ENCODE data around the gene BCAT1. TPM values are rescaled to one million over a fixed set of nuclear protein-coding genes. Genes with fewer than 3 reads are reported as not detected.
"Not testable (repeated sequence)": the region's sequence is repeated elsewhere in the genome, so short reads cannot be mapped to it uniquely, and the experiment has no call there.

The BCAT1 gene
- polyA plus RNA-seq, 2 donors = 0.38 to 1.0 TPM

- H3K4me3 ChIP-seq (ENCODE audit: low read depth in 1 of 2, low read length in 2 of 2) = no peak overlapping the region
- H3K27ac ChIP-seq (ENCODE audit: low read depth in 2 of 2, low read length in 1 of 2) = no peak overlapping the region
- no peaks in the 10 kb centered on the region for H3K4me1 ChIP-seq (ENCODE audit: control insufficient read depth in 2 of 2, insufficient read depth in 2 of 2, low read length in 1 of 2)
- no peaks in the 10 kb centered on the region for H3K9me3 ChIP-seq (ENCODE audit: control insufficient read depth in 2 of 2, insufficient read depth in 1 of 2, low read depth in 1 of 2, low read length in 1 of 2)
- H3K36me3 ChIP-seq (ENCODE audit: control insufficient read depth in 2 of 2, insufficient read depth in 2 of 2, low read length in 1 of 2) = no peaks in the 10 kb centered on the region
- WGBS, 2 donors = 66 to 81% methylated on average over 4 of the region's 4 CpGs
- no peaks in the 10 kb centered on the region for H3K27me3 ChIP-seq (ENCODE audit: control insufficient read depth in 1 of 2, insufficient read depth in 2 of 2, low read length in 2 of 2)
These were observed 17.1 kb downstream of the BCAT1 start for GRCh38 chr12:24931666-24932405.

- H3K4me3 ChIP-seq (ENCODE audit: low read depth in 1 of 2, low read length in 2 of 2) = no peak overlapping the region
- no peaks in the 10 kb centered on the region for H3K9me3 ChIP-seq (ENCODE audit: control insufficient read depth in 2 of 2, insufficient read depth in 1 of 2, low read depth in 1 of 2, low read length in 1 of 2)
- H3K4me1 ChIP-seq (ENCODE audit: control insufficient read depth in 2 of 2, insufficient read depth in 2 of 2, low read length in 1 of 2) = no peaks in the 10 kb centered on the region
- H3K27ac ChIP-seq (ENCODE audit: low read depth in 2 of 2, low read length in 1 of 2) = no peak overlapping the region
- WGBS, 2 donors = 79% methylated on average over 2 of the region's 2 CpGs
- no peaks in the 10 kb centered on the region for H3K36me3 ChIP-seq (ENCODE audit: control insufficient read depth in 2 of 2, insufficient read depth in 2 of 2, low read length in 1 of 2)
- H3K27me3 ChIP-seq (ENCODE audit: control insufficient read depth in 1 of 2, insufficient read depth in 2 of 2, low read length in 2 of 2) = no peaks in the 10 kb centered on the region
These were observed 18.9 kb downstream of the BCAT1 start for GRCh38 chr12:24929953-24930352.

GRCh38 chr12:24928533-24929306, 20.2 kb downstream of the BCAT1 start:
- H3K9me3 ChIP-seq (ENCODE audit: control insufficient read depth in 2 of 2, insufficient read depth in 1 of 2, low read depth in 1 of 2, low read length in 1 of 2); H3K27me3 ChIP-seq (ENCODE audit: control insufficient read depth in 1 of 2, insufficient read depth in 2 of 2, low read length in 2 of 2); H3K36me3 ChIP-seq (ENCODE audit: control insufficient read depth in 2 of 2, insufficient read depth in 2 of 2, low read length in 1 of 2); H3K27ac ChIP-seq (ENCODE audit: low read depth in 2 of 2, low read length in 1 of 2); H3K4me1 ChIP-seq (ENCODE audit: control insufficient read depth in 2 of 2, insufficient read depth in 2 of 2, low read length in 1 of 2); H3K4me3 ChIP-seq (ENCODE audit: low read depth in 1 of 2, low read length in 2 of 2): not testable (repeated sequence)
- WGBS, 2 donors = 80 to 85% methylated on average over 13 of the region's 13 CpGs

- WGBS, 2 donors = 84 to 88% methylated on average over 2 of the region's 2 CpGs
These were observed 20.8 kb downstream of the BCAT1 start for GRCh38 chr12:24928131-24928530.

GRCh38 chr12:24926080-24926479, 22.8 kb downstream of the BCAT1 start:
- not testable (repeated sequence) for H3K27me3 ChIP-seq (ENCODE audit: control insufficient read depth in 1 of 2, insufficient read depth in 2 of 2, low read length in 2 of 2); H3K36me3 ChIP-seq (ENCODE audit: control insufficient read depth in 2 of 2, insufficient read depth in 2 of 2, low read length in 1 of 2); H3K27ac ChIP-seq (ENCODE audit: low read depth in 2 of 2, low read length in 1 of 2); H3K9me3 ChIP-seq (ENCODE audit: control insufficient read depth in 2 of 2, insufficient read depth in 1 of 2, low read depth in 1 of 2, low read length in 1 of 2); H3K4me1 ChIP-seq (ENCODE audit: control insufficient read depth in 2 of 2, insufficient read depth in 2 of 2, low read length in 1 of 2); H3K4me3 ChIP-seq (ENCODE audit: low read depth in 1 of 2, low read length in 2 of 2)
- WGBS, 2 donors = 89 to 98% methylated on average over 11 to 24 of the region's 24 CpGs

More at GRCh38 chr12:24928131-24928530, 20.8 kb downstream of the BCAT1 start:
- Histone ChIP-seq H3K27ac (ENCODE audit: low read depth in 2 of 2, low read length in 1 of 2) (no peak overlapping the region), H3K4me3 (ENCODE audit: low read depth in 1 of 2, low read length in 2 of 2) (no peak overlapping the region), H3K27me3 (ENCODE audit: control insufficient read depth in 1 of 2, insufficient read depth in 2 of 2, low read length in 2 of 2) (no peaks in the 10 kb centered on the region), H3K4me1 (ENCODE audit: control insufficient read depth in 2 of 2, insufficient read depth in 2 of 2, low read length in 1 of 2) (no peaks in the 10 kb centered on the region), H3K9me3 (ENCODE audit: control insufficient read depth in 2 of 2, insufficient read depth in 1 of 2, low read depth in 1 of 2, low read length in 1 of 2) (no peaks in the 10 kb centered on the region), H3K36me3 (ENCODE audit: control insufficient read depth in 2 of 2, insufficient read depth in 2 of 2, low read length in 1 of 2) (no peaks in the 10 kb centered on the region)

- WGBS, 2 donors = 63 to 65% methylated on average over 6 of the region's 6 CpGs
- Histone ChIP-seq H3K27me3 (ENCODE audit: control insufficient read depth in 1 of 2, insufficient read depth in 2 of 2, low read length in 2 of 2) (no peaks in the 10 kb centered on the region), H3K4me3 (ENCODE audit: low read depth in 1 of 2, low read length in 2 of 2) (no peak overlapping the region), H3K9me3 (ENCODE audit: control insufficient read depth in 2 of 2, insufficient read depth in 1 of 2, low read depth in 1 of 2, low read length in 1 of 2) (no peaks in the 10 kb centered on the region), H3K4me1 (ENCODE audit: control insufficient read depth in 2 of 2, insufficient read depth in 2 of 2, low read length in 1 of 2) (no peaks in the 10 kb centered on the region), H3K27ac (ENCODE audit: low read depth in 2 of 2, low read length in 1 of 2) (no peak overlapping the region), H3K36me3 (ENCODE audit: control insufficient read depth in 2 of 2, insufficient read depth in 2 of 2, low read length in 1 of 2) (no peaks in the 10 kb centered on the region)
These were observed 26.8 kb downstream of the BCAT1 start for GRCh38 chr12:24922090-24922489.

GRCh38 chr12:24921251-24922038, 27.5 kb downstream of the BCAT1 start:
- no peaks in the 10 kb centered on the region for H3K36me3 ChIP-seq (ENCODE audit: control insufficient read depth in 2 of 2, insufficient read depth in 2 of 2, low read length in 1 of 2)
- 53 to 57% methylated on average over 3 of the region's 3 CpGs for WGBS, 2 donors
- H3K9me3 ChIP-seq (ENCODE audit: control insufficient read depth in 2 of 2, insufficient read depth in 1 of 2, low read depth in 1 of 2, low read length in 1 of 2) = no peaks in the 10 kb centered on the region

GRCh38 chr12:24920141-24920540, 28.8 kb downstream of the BCAT1 start:
- no peaks in the 10 kb centered on the region for H3K27me3 ChIP-seq (ENCODE audit: control insufficient read depth in 1 of 2, insufficient read depth in 2 of 2, low read length in 2 of 2)
- H3K9me3 ChIP-seq (ENCODE audit: control insufficient read depth in 2 of 2, insufficient read depth in 1 of 2, low read depth in 1 of 2, low read length in 1 of 2) = no peaks in the 10 kb centered on the region
- 93 to 95% methylated on average over 3 of the region's 3 CpGs for WGBS, 2 donors
- no peaks in the 10 kb centered on the region for H3K36me3 ChIP-seq (ENCODE audit: control insufficient read depth in 2 of 2, insufficient read depth in 2 of 2, low read length in 1 of 2)
- no peak overlapping the region for H3K4me3 ChIP-seq (ENCODE audit: low read depth in 1 of 2, low read length in 2 of 2)
- H3K4me1 ChIP-seq (ENCODE audit: control insufficient read depth in 2 of 2, insufficient read depth in 2 of 2, low read length in 1 of 2) = no peaks in the 10 kb centered on the region
- no peak overlapping the region for H3K27ac ChIP-seq (ENCODE audit: low read depth in 2 of 2, low read length in 1 of 2)

More at GRCh38 chr12:24921251-24922038, 27.5 kb downstream of the BCAT1 start:
- Histone ChIP-seq H3K27ac (ENCODE audit: low read depth in 2 of 2, low read length in 1 of 2) (no peak overlapping the region), H3K4me1 (ENCODE audit: control insufficient read depth in 2 of 2, insufficient read depth in 2 of 2, low read length in 1 of 2) (no peaks in the 10 kb centered on the region), H3K27me3 (ENCODE audit: control insufficient read depth in 1 of 2, insufficient read depth in 2 of 2, low read length in 2 of 2) (no peaks in the 10 kb centered on the region), H3K4me3 (ENCODE audit: low read depth in 1 of 2, low read length in 2 of 2) (no peak overlapping the region)

GRCh38 chr12:24919346-24920001, 29.4 kb downstream of the BCAT1 start:
- no peaks in the 10 kb centered on the region for H3K4me1 ChIP-seq (ENCODE audit: control insufficient read depth in 2 of 2, insufficient read depth in 2 of 2, low read length in 1 of 2)
- no peak overlapping the region for H3K4me3 ChIP-seq (ENCODE audit: low read depth in 1 of 2, low read length in 2 of 2)
- no peaks in the 10 kb centered on the region for H3K9me3 ChIP-seq (ENCODE audit: control insufficient read depth in 2 of 2, insufficient read depth in 1 of 2, low read depth in 1 of 2, low read length in 1 of 2)
- no peaks in the 10 kb centered on the region for H3K27me3 ChIP-seq (ENCODE audit: control insufficient read depth in 1 of 2, insufficient read depth in 2 of 2, low read length in 2 of 2)
- 64% methylated on average over 4 of the region's 4 CpGs for WGBS, 2 donors
- no peak overlapping the region for H3K27ac ChIP-seq (ENCODE audit: low read depth in 2 of 2, low read length in 1 of 2)
- no peaks in the 10 kb centered on the region for H3K36me3 ChIP-seq (ENCODE audit: control insufficient read depth in 2 of 2, insufficient read depth in 2 of 2, low read length in 1 of 2)

Data from esophagus (tissue), 2 donors.